Smooth muscle cell of the pulmonary artery (primary cell): Measurements from ENCODE around the gene HTN3. TPM values are rescaled to one million over a fixed set of nuclear protein-coding genes. Genes with fewer than 3 reads are reported as not detected.

Source experiments
- total RNA-seq: library from RNA; depleted of rRNA; stranded (reverse); fragments of >200 nt; gene quantifications from 2 replicates; pipeline ENCODE4 v1.2.3, GENCODE V29; 2014

HTN3 gene
- not detected in 2 replicates for total RNA-seq

GRCh38 chr4:70028159-70028558, at the start of gene HTN3:
Gene HTN3 (plus strand): TSS chr4:70028459. CDS start chr4:70030741, 2,282 bp downstream.

GRCh38 chr4:69995526-69996016, 32.7 kb upstream of the HTN3 start, which contains the start of gene STATH:
Gene STATH (plus strand): TSS chr4:69995966. CDS start chr4:69998438, 2,472 bp downstream.

GRCh38 chr4:70050138-70050537, 21.9 kb downstream of the HTN3 start, which contains the start of gene HTN1:
Gene HTN1 (plus strand): TSS chr4:70050438. CDS start chr4:70053077, 2,639 bp downstream.

Other genes with a start within 250 kb of the HTN3 start
- gene SULT1E1, start 168.3 kb upstream of the HTN3 start, total RNA-seq, result 10.7 and 17.8 TPM in 2 replicates
- gene CSN1S1, start 97.4 kb upstream of the HTN3 start, total RNA-seq, result not detected in 2 replicates
- gene CSN2, start 62.7 kb upstream of the HTN3 start, total RNA-seq, result not detected in 2 replicates
- gene STATH, start 32.5 kb upstream of the HTN3 start, total RNA-seq, result not detected in 2 replicates
- gene HTN1, start 22.0 kb downstream of the HTN3 start, total RNA-seq, result not detected in 2 replicates
- gene PRR27, start 125.8 kb downstream of the HTN3 start, total RNA-seq, result not detected in 2 replicates
- gene ODAM, start 167.3 kb downstream of the HTN3 start, total RNA-seq, result not detected in 2 replicates
- gene FDCSP, start 197.7 kb downstream of the HTN3 start, total RNA-seq, result not detected in 2 replicates
- gene CSN3, start 214.1 kb downstream of the HTN3 start, total RNA-seq, result not detected in 2 replicates